Breast epithelium (tissue), 3 donors: ENCODE data around the gene TEX264.

Experiments used
- CTCF ChIP-seq, 3 donors: fragments of 450-650 bp; IDR thresholded peaks; one replicate each; pipeline ENCODE4 v1.5.1; 2016 to 2017; ENCODE audit warnings: antibody characterized with exemption in 3 of 3, mild to moderate bottlenecking in 3 of 3, moderate library complexity in 3 of 3
- POLR2A ChIP-seq: fragments of 450-650 bp; IDR thresholded peaks from one replicate; pipeline ENCODE4 v1.6.1; 2016; ENCODE audit warnings: antibody characterized with exemption, mild to moderate bottlenecking, moderate library complexity

GRCh38 chr3:51642462-51642861 is 28.6 kb upstream of the TEX264 start:
- no peak for TF ChIP-seq POLR2A
- TF ChIP-seq CTCF (IDR thresholded peaks at IDR 0.05), result no peak
